K562 (cell line): ENCODE results near the gene NFXL1. TPM values are rescaled to one million over a fixed set of nuclear protein-coding genes. Genes with fewer than 3 reads are reported as not detected.

Experiments
- ATAC-seq: fragments of 200-7000 bp; cut with Tn5 transposase; 3 replicates; pipeline ENCODE4 v1.9.1; 2020; ENCODE audit warnings: moderate library complexity
- BruUV-seq: library from RNA; stranded (reverse); fragments of 400-500 nt; replicated peaks from 2 replicates; lab custom pipeline; 2021; lab: Mats Ljungman, UMichigan
- CTCF ChIA-PET: fragments of 300-600 bp; formaldehyde crosslinking; extraction: SDS; loops from one replicate; lab custom pipeline; 2021; ENCODE audit warnings: low intra/inter-chr PET ratio; lab: Yijun Ruan, JAX
- POLR2A ChIA-PET: fragments of 300-600, 350-650 bp; sonication (Branson Sonifier 250); formaldehyde crosslinking; extraction: SDS; loops from one replicate; lab custom pipeline; 2021; ENCODE audit warnings: antibody characterized with exemption, inconsistent platforms; lab: Yijun Ruan, JAX
- DNase-seq, 4 experiments: peaks; one replicate each; pipeline versions ENCODE4 v3.0.0 to v3.0.0-alpha.2; 2011 to 2018; ENCODE audit warnings: low spot score in 3 of 4, mixed read lengths in 3 of 4; ENCODE audit errors: extremely low read depth in 1 of 4
- FAIRE-seq: peaks from 2 replicates; lab custom pipeline; 2011; peaks lifted over from hg19 to GRCh38; lab: Jason Lieb, UNC
- H2AFZ ChIP-seq: 2 replicates; pipeline ENCODE4 v1.6.0; 2011; ENCODE audit warnings: low read depth, low read length, control low read depth, inconsistent platforms
- H3K27ac ChIP-seq: fragments of 200-600 bp; 3 replicates; pipeline ENCODE4 v1.8.0; 2011; ENCODE audit warnings: low read depth, mild to moderate bottlenecking, control low read depth, inconsistent platforms, low read length, moderate library complexity, mixed read lengths; ENCODE audit errors: extremely low read depth
- H3K27me3 ChIP-seq, 2 experiments: fragments of 300-600 bp in 1 of 2; 2 replicates in 1 of 2; 3 replicates in 1 of 2; pipeline versions ENCODE4 v1.6.0 to v1.8.0; 2011; ENCODE audit warnings: inconsistent platforms in 2 of 2, low read length in 2 of 2, mild to moderate bottlenecking in 1 of 2, mixed read lengths in 1 of 2, moderate library complexity in 1 of 2; ENCODE audit not compliant: control insufficient read depth in 2 of 2, insufficient read depth in 2 of 2
- H3K36me3 ChIP-seq: fragments of 300-600 bp; 3 replicates; pipeline ENCODE4 v1.8.0; 2011; ENCODE audit warnings: mild to moderate bottlenecking, low read length, inconsistent platforms; ENCODE audit not compliant: control insufficient read depth, insufficient read depth
- H3K4me1 ChIP-seq, 2 experiments: fragments of 200-600 bp in 1 of 2; replicated peaks in 1 of 2; 2 replicates in 1 of 2; 3 replicates in 1 of 2; pipeline versions ENCODE4 v1.5.1 to v1.8.0; 2011; ENCODE audit warnings: inconsistent platforms in 2 of 2, low read length in 2 of 2, mild to moderate bottlenecking in 1 of 2, mixed read lengths in 1 of 2, moderate library complexity in 1 of 2; ENCODE audit not compliant: control insufficient read depth in 2 of 2, insufficient read depth in 2 of 2
- H3K4me2 ChIP-seq: 2 replicates; pipeline ENCODE4 v1.6.1; 2011; ENCODE audit warnings: low read length, control low read depth, inconsistent platforms, mixed read lengths; ENCODE audit not compliant: insufficient read depth
- H3K4me3 ChIP-seq: fragments of 200-600 bp; sonication (generic), shearing (Covaris generic); 2 replicates; pipeline ENCODE4 v1.5.1; 2016; ENCODE audit warnings: control low read depth, inconsistent platforms
- H3K79me2 ChIP-seq: fragments of 200-600 bp; 3 replicates; pipeline ENCODE4 v1.8.0; 2011; ENCODE audit warnings: low read length, inconsistent platforms; ENCODE audit not compliant: control insufficient read depth, insufficient read depth
- H3K9ac ChIP-seq, 2 experiments: 2 replicates each; pipeline versions ENCODE4 v1.6.0 to v1.6.1; 2011; ENCODE audit warnings: low read depth in 2 of 2, low read length in 2 of 2, control low read depth in 1 of 2, inconsistent platforms in 1 of 2, mild to moderate bottlenecking in 1 of 2, mixed read lengths in 1 of 2; ENCODE audit not compliant: insufficient read depth in 1 of 2
- H3K9me1 ChIP-seq: one replicate; pipeline ENCODE4 v1.6.0; 2011; ENCODE audit warnings: inconsistent platforms, mild to moderate bottlenecking, low read length, moderate library complexity; ENCODE audit not compliant: control insufficient read depth, insufficient read depth
- H3K9me3 ChIP-seq: replicated peaks from 2 replicates; pipeline ENCODE4 v1.5.1; 2011; ENCODE audit warnings: low read depth, low read length, inconsistent platforms; ENCODE audit not compliant: control insufficient read depth, insufficient read depth
- H4K20me1 ChIP-seq: replicated peaks from 2 replicates; pipeline ENCODE4 v1.6.1; 2011; ENCODE audit warnings: low read length, inconsistent platforms, mixed read lengths; ENCODE audit not compliant: control insufficient read depth, insufficient read depth
- CBX8 ChIP-seq: fragments of 200-600 bp; sonication (generic); IDR thresholded peaks from 2 replicates; pipeline ENCODE4 v1.6.1; 2012; ENCODE audit warnings: borderline replicate concordance, mixed run types, low read depth, mild to moderate bottlenecking, moderate library complexity, mixed read lengths, low read length, control low read depth, inconsistent platforms; ENCODE audit not compliant: poor library complexity, severe bottlenecking; ENCODE audit errors: extremely low read depth
- DNMT1 ChIP-seq: fragments of 450-650 bp; IDR thresholded peaks from 2 replicates; pipeline ENCODE4 v1.6.1; 2016; ENCODE audit warnings: antibody characterized with exemption, mild to moderate bottlenecking
- FOSL1 ChIP-seq: fragments of 200-800 bp; sonication (Bioruptor generic); conservative IDR thresholded peaks from 2 replicates; pipeline ENCODE4 v1.6.1; 2016; ENCODE audit warnings: missing genetic modification characterization, missing compliant biosample characterization
- MAFG ChIP-seq: fragments of 450-650 bp; conservative IDR thresholded peaks from 2 replicates; pipeline ENCODE4 v1.6.1; 2016; ENCODE audit warnings: missing genetic modification characterization, missing compliant biosample characterization
- PURB ChIP-seq: sonication (generic); formaldehyde crosslinking; IDR thresholded peaks from 2 replicates; pipeline ENCODE4 v1.9.0; 2021; ENCODE audit warnings: low read depth, mild to moderate bottlenecking, missing genetic modification reagents
- SAP30 ChIP-seq: fragments of 200-600 bp; sonication (generic); IDR thresholded peaks from 2 replicates; pipeline ENCODE4 v1.6.1; 2012; ENCODE audit warnings: borderline replicate concordance, low read depth, mild to moderate bottlenecking, moderate library complexity, low read length, control low read depth, inconsistent platforms; ENCODE audit not compliant: insufficient read depth, poor library complexity, severe bottlenecking
- ZKSCAN8 ChIP-seq: fragments of 200-800 bp; sonication (Bioruptor generic); IDR thresholded peaks from 2 replicates; pipeline ENCODE4 v1.6.1; 2016; ENCODE audit warnings: missing genetic modification characterization, missing compliant biosample characterization
- ZNF12 ChIP-seq: sonication (generic); formaldehyde crosslinking; IDR thresholded peaks from 2 replicates; pipeline ENCODE4 v1.4.0; 2020; ENCODE audit warnings: mild to moderate bottlenecking, missing genetic modification reagents
- ZNF184 ChIP-seq: sonication (generic); formaldehyde crosslinking; IDR thresholded peaks from 2 replicates; pipeline ENCODE4 v1.5.0; 2020; ENCODE audit warnings: missing genetic modification reagents
- WGBS: fragments of 100-300 bp; shearing (Covaris generic); methylation state at CpG from one replicate; pipeline ENCODE4 v1.1.6; 2016; ENCODE audit warnings: low coverage, mixed read lengths; ENCODE audit not compliant: insufficient coverage; ENCODE audit errors: missing lambda C conversion rate; 5-methylcytosine and 5-hydroxymethylcytosine counted together
- in situ Hi-C: fragments of 300-500 bp; cut with MboI; formaldehyde crosslinking; loops from 4 replicates; pipeline ENCODE4 v1.15.0; 2018; ENCODE audit warnings: inconsistent platforms, mixed read lengths
- intact Hi-C: fragments of 100-400 bp; cut with micrococcal nuclease; formaldehyde crosslinking; loops from 2 replicates; pipeline ENCODE4 v1.14.2; 2022
- polyA plus RNA-seq, 8 experiments: library from polyadenylated mRNA; depleted of rRNA in 4 of 8; stranded (reverse) in 5 of 8; unstranded in 3 of 8; fragments of >200 nt; fragmentation: Nextera tagmentation in 2 of 8; fragmentation: Illumina TruSeq in 1 of 8; extraction: Ambion mirVana in 2 of 8; extraction: Trizol in 1 of 8; gene quantifications; 2 replicates each; pipeline versions ENCODE4 v1.2.1 to v1.2.3, GENCODE V29; 2011 to 2014; ENCODE audit warnings: inconsistent platforms in 1 of 8, missing spikeins in 1 of 8
- total RNA-seq, 7 experiments: library from RNA; depleted of rRNA in 6 of 7; stranded (reverse); fragments of >200 nt in 6 of 7; fragmentation: Illumina TruSeq in 2 of 7; extraction: Trizol in 2 of 7; gene quantifications; 2 replicates each; pipeline versions ENCODE4 v1.2.1 to v1.2.3, GENCODE V29; 2011 to 2021; ENCODE audit warnings: low replicate concordance in 1 of 7
- TF ChIP-seq, protein P1 (sequence below): fragments of 450-650 bp; IDR thresholded peaks from 2 replicates; pipeline ENCODE4 v1.6.1; 2016; ENCODE audit warnings: mild to moderate bottlenecking, moderate library complexity

NFXL1 gene
- total and polyA plus RNA-seq, 9 of the 15 experiments (the other 6 are each of a cell fraction or from before 2014, with no cell fraction given) = 7.5 to 27.0 (median 10.6) TPM

- TF ChIP-seq DNMT1 (no peak), PURB (CRISPR knock-in tag) (no peak)
Observed at GRCh38 chr4:47862297-47862696, 52.1 kb downstream of the NFXL1 start (continued).

GRCh38 chr4:47860305-47860704 lies 54.1 kb downstream of the NFXL1 start:
- Histone ChIP-seq H3K4me2 (no peak overlapping the region), H3K79me2 (no peaks in the 10 kb centered on the region), H3K9me1 (no peaks in the 10 kb centered on the region), H3K27ac (no peak overlapping the region), H3K9ac (no peak overlapping the region), H3K9me3 (no peaks in the 10 kb centered on the region), H3K4me3 (no peak overlapping the region), H3K27me3 (no peaks in the 10 kb centered on the region), H3K4me1 (no peaks in the 10 kb centered on the region), H4K20me1 (no peaks in the 10 kb centered on the region), H3K36me3 (peaks cover 24% of the 10 kb centered on the region; the same call in 2 of the 3 replicates), H2AFZ (no peak overlapping the region)
- no peak for DNase-seq
- 93% methylated on average over 1 of the region's 1 CpG for WGBS
- in situ Hi-C loops (no loop called here), intact Hi-C loops (no loop called here)
- CTCF ChIA-PET = no interaction called here
- no peak for ATAC-seq
- POLR2A ChIA-PET = no interaction called here
- no peak for FAIRE-seq
- no TSS peak for BruUV-seq
- no peak for TF ChIP-seq ZNF12 (CRISPR knock-in tag)
- no peak for TF ChIP-seq FOSL1 (tag)
- TF ChIP-seq ZNF184 (CRISPR knock-in tag) = no peak
- no peak for TF ChIP-seq ZKSCAN8
- TF ChIP-seq SAP30 = no peak
- no peak for TF ChIP-seq CBX8
- TF ChIP-seq MAFG (tag) = no peak
- TF ChIP-seq, protein P1, sequence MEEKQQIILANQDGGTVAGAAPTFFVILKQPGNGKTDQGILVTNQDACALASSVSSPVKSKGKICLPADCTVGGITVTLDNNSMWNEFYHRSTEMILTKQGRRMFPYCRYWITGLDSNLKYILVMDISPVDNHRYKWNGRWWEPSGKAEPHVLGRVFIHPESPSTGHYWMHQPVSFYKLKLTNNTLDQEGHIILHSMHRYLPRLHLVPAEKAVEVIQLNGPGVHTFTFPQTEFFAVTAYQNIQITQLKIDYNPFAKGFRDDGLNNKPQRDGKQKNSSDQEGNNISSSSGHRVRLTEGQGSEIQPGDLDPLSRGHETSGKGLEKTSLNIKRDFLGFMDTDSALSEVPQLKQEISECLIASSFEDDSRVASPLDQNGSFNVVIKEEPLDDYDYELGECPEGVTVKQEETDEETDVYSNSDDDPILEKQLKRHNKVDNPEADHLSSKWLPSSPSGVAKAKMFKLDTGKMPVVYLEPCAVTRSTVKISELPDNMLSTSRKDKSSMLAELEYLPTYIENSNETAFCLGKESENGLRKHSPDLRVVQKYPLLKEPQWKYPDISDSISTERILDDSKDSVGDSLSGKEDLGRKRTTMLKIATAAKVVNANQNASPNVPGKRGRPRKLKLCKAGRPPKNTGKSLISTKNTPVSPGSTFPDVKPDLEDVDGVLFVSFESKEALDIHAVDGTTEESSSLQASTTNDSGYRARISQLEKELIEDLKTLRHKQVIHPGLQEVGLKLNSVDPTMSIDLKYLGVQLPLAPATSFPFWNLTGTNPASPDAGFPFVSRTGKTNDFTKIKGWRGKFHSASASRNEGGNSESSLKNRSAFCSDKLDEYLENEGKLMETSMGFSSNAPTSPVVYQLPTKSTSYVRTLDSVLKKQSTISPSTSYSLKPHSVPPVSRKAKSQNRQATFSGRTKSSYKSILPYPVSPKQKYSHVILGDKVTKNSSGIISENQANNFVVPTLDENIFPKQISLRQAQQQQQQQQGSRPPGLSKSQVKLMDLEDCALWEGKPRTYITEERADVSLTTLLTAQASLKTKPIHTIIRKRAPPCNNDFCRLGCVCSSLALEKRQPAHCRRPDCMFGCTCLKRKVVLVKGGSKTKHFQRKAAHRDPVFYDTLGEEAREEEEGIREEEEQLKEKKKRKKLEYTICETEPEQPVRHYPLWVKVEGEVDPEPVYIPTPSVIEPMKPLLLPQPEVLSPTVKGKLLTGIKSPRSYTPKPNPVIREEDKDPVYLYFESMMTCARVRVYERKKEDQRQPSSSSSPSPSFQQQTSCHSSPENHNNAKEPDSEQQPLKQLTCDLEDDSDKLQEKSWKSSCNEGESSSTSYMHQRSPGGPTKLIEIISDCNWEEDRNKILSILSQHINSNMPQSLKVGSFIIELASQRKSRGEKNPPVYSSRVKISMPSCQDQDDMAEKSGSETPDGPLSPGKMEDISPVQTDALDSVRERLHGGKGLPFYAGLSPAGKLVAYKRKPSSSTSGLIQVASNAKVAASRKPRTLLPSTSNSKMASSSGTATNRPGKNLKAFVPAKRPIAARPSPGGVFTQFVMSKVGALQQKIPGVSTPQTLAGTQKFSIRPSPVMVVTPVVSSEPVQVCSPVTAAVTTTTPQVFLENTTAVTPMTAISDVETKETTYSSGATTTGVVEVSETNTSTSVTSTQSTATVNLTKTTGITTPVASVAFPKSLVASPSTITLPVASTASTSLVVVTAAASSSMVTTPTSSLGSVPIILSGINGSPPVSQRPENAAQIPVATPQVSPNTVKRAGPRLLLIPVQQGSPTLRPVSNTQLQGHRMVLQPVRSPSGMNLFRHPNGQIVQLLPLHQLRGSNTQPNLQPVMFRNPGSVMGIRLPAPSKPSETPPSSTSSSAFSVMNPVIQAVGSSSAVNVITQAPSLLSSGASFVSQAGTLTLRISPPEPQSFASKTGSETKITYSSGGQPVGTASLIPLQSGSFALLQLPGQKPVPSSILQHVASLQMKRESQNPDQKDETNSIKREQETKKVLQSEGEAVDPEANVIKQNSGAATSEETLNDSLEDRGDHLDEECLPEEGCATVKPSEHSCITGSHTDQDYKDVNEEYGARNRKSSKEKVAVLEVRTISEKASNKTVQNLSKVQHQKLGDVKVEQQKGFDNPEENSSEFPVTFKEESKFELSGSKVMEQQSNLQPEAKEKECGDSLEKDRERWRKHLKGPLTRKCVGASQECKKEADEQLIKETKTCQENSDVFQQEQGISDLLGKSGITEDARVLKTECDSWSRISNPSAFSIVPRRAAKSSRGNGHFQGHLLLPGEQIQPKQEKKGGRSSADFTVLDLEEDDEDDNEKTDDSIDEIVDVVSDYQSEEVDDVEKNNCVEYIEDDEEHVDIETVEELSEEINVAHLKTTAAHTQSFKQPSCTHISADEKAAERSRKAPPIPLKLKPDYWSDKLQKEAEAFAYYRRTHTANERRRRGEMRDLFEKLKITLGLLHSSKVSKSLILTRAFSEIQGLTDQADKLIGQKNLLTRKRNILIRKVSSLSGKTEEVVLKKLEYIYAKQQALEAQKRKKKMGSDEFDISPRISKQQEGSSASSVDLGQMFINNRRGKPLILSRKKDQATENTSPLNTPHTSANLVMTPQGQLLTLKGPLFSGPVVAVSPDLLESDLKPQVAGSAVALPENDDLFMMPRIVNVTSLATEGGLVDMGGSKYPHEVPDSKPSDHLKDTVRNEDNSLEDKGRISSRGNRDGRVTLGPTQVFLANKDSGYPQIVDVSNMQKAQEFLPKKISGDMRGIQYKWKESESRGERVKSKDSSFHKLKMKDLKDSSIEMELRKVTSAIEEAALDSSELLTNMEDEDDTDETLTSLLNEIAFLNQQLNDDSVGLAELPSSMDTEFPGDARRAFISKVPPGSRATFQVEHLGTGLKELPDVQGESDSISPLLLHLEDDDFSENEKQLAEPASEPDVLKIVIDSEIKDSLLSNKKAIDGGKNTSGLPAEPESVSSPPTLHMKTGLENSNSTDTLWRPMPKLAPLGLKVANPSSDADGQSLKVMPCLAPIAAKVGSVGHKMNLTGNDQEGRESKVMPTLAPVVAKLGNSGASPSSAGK = no peak
